H9 (cell line): ENCODE measurements around the gene DKKL1. TPM values are rescaled to one million over a fixed set of nuclear protein-coding genes. Genes with fewer than 3 reads are reported as not detected.

Source experiments
- DNase-seq: peaks from one replicate; pipeline ENCODE4 v3.0.0-alpha.2; 2017
- H2AFZ ChIP-seq: one replicate; pipeline ENCODE4 v1.6.1; 2013; ENCODE audit warnings: mild to moderate bottlenecking, low read length, control low read depth, moderate library complexity
- H2AK5ac ChIP-seq: 2 replicates; pipeline ENCODE4 v1.6.1; 2013; ENCODE audit warnings: low read length, control low read depth, mixed read lengths; ENCODE audit not compliant: insufficient read length
- H2BK120ac ChIP-seq: one replicate; pipeline ENCODE4 v1.6.1; 2013; ENCODE audit warnings: low read depth, mild to moderate bottlenecking, low read length, control low read depth, inconsistent platforms; ENCODE audit not compliant: poor library complexity, severe bottlenecking
- H2BK12ac ChIP-seq: 2 replicates; pipeline ENCODE4 v1.6.1; 2013; ENCODE audit warnings: low read length, control low read depth, mixed read lengths, low read depth; ENCODE audit not compliant: insufficient read length
- H2BK15ac ChIP-seq: 2 replicates; pipeline ENCODE4 v1.6.1; 2013; ENCODE audit warnings: low read depth, low read length, control low read depth
- H2BK20ac ChIP-seq: one replicate; pipeline ENCODE4 v1.6.1; 2013; ENCODE audit warnings: low read depth, mild to moderate bottlenecking, low read length, control low read depth, inconsistent platforms; ENCODE audit not compliant: poor library complexity, severe bottlenecking
- H2BK5ac ChIP-seq: 2 replicates; pipeline ENCODE4 v1.6.1; 2013; ENCODE audit warnings: low read length, control low read depth, mixed read lengths; ENCODE audit not compliant: insufficient read length
- H3K14ac ChIP-seq: 2 replicates; pipeline ENCODE4 v1.6.1; 2013; ENCODE audit warnings: low read length, control low read depth; ENCODE audit not compliant: insufficient read depth
- H3K18ac ChIP-seq: 2 replicates; pipeline ENCODE4 v1.6.1; 2013; ENCODE audit warnings: low read depth, mild to moderate bottlenecking, mixed read lengths, low read length, control low read depth; ENCODE audit not compliant: insufficient read length
- H3K23ac ChIP-seq: 2 replicates; pipeline ENCODE4 v1.6.1; 2013; ENCODE audit warnings: low read length, control low read depth, mixed read lengths, low read depth; ENCODE audit not compliant: insufficient read length
- H3K23me2 ChIP-seq: 2 replicates; pipeline ENCODE4 v1.6.1; 2013; ENCODE audit warnings: low read depth, mild to moderate bottlenecking, mixed read lengths, low read length, control low read depth; ENCODE audit not compliant: insufficient read length, poor library complexity, severe bottlenecking
- H3K27ac ChIP-seq: 2 replicates; pipeline ENCODE4 v1.5.1; 2013; ENCODE audit warnings: low read length, control low read depth, mixed read lengths, low read depth; ENCODE audit not compliant: insufficient read length
- H3K27me3 ChIP-seq: 2 replicates; pipeline ENCODE4 v1.6.1; 2013; ENCODE audit warnings: low read length, control low read depth, inconsistent platforms; ENCODE audit not compliant: insufficient read depth
- H3K4ac ChIP-seq: 2 replicates; pipeline ENCODE4 v1.6.1; 2013; ENCODE audit warnings: low read depth, mild to moderate bottlenecking, control low read depth, inconsistent platforms, low read length, moderate library complexity
- H3K4me1 ChIP-seq: 2 replicates; pipeline ENCODE4 v1.6.1; 2013; ENCODE audit warnings: low read length, control low read depth, inconsistent platforms; ENCODE audit not compliant: insufficient read depth
- H3K4me2 ChIP-seq: 2 replicates; pipeline ENCODE4 v1.6.1; 2013; ENCODE audit warnings: low read length, control low read depth, mixed read lengths; ENCODE audit not compliant: insufficient read length, insufficient read depth
- H3K56ac ChIP-seq: 2 replicates; pipeline ENCODE4 v1.6.1; 2013; ENCODE audit warnings: low read depth, mild to moderate bottlenecking, mixed read lengths, low read length, control low read depth; ENCODE audit not compliant: insufficient read length
- H3K79me1 ChIP-seq: 2 replicates; pipeline ENCODE4 v1.6.1; 2013; ENCODE audit warnings: low read depth, mild to moderate bottlenecking, moderate library complexity, low read length, control low read depth, inconsistent platforms; ENCODE audit not compliant: insufficient read depth, poor library complexity, severe bottlenecking
- H3K79me2 ChIP-seq: 2 replicates; pipeline ENCODE4 v1.6.1; 2013; ENCODE audit warnings: low read length, control low read depth, inconsistent platforms; ENCODE audit not compliant: insufficient read depth
- H3K9ac ChIP-seq: 2 replicates; pipeline ENCODE4 v1.6.1; 2013; ENCODE audit warnings: low read length, control low read depth, mixed read lengths; ENCODE audit not compliant: insufficient read length; ENCODE audit errors: extremely low read depth
- H3K9me3 ChIP-seq: one replicate; pipeline ENCODE4 v1.6.1; 2013; ENCODE audit warnings: low read depth, low read length, inconsistent platforms; ENCODE audit not compliant: control insufficient read depth
- H3T11ph ChIP-seq: one replicate; pipeline ENCODE4 v1.6.1; 2013; ENCODE audit warnings: mild to moderate bottlenecking, low read length, control low read depth, inconsistent platforms
- H4K20me1 ChIP-seq: one replicate; pipeline ENCODE4 v1.6.1; 2013; ENCODE audit not compliant: control insufficient read depth, insufficient read length, insufficient read depth
- H4K5ac ChIP-seq: 2 replicates; pipeline ENCODE4 v1.6.1; 2013; ENCODE audit warnings: low read depth, mild to moderate bottlenecking, mixed read lengths, low read length, control low read depth; ENCODE audit not compliant: insufficient read length
- H4K8ac ChIP-seq: replicated peaks from 2 replicates; pipeline ENCODE4 v1.6.1; 2013; ENCODE audit warnings: low read length, control low read depth, mixed read lengths, low read depth; ENCODE audit not compliant: insufficient read length
- H4K91ac ChIP-seq: 2 replicates; pipeline ENCODE4 v1.6.1; 2013; ENCODE audit warnings: low read depth, mild to moderate bottlenecking, moderate library complexity, mixed read lengths, low read length, control low read depth; ENCODE audit not compliant: insufficient read length
- H3K27ac Mint-ChIP-seq, 3 experiments: 2 replicates in 2 of 3; 3 replicates in 1 of 3; pipeline ENCODE4 v1.8.0; 2020 to 2021; ENCODE audit warnings: mixed read lengths in 3 of 3, mild to moderate bottlenecking in 1 of 3, moderate library complexity in 1 of 3
- H3K27me3 Mint-ChIP-seq: 2 replicates; pipeline ENCODE4 v1.8.0; 2021; ENCODE audit warnings: low read depth, mild to moderate bottlenecking, moderate library complexity, mixed read lengths
- H3K36me3 Mint-ChIP-seq, 3 experiments: 2 replicates in 2 of 3; 3 replicates in 1 of 3; pipeline ENCODE4 v1.8.0; 2020 to 2021; ENCODE audit warnings: low read depth in 3 of 3, mixed read lengths in 3 of 3; ENCODE audit not compliant: insufficient read depth in 1 of 3
- H3K4me1 Mint-ChIP-seq, 2 experiments: 2 replicates each; pipeline ENCODE4 v1.8.0; 2020; ENCODE audit warnings: mixed read lengths in 2 of 2
- H3K4me3 Mint-ChIP-seq, 2 experiments: 2 replicates in 1 of 2; 3 replicates in 1 of 2; pipeline ENCODE4 v1.8.0; 2020 to 2021; ENCODE audit warnings: mild to moderate bottlenecking in 2 of 2, mixed read lengths in 2 of 2, moderate library complexity in 1 of 2
- H3K9me3 Mint-ChIP-seq, 2 experiments: 2 replicates in 1 of 2; 3 replicates in 1 of 2; pipeline ENCODE4 v1.8.0; 2020; ENCODE audit warnings: mild to moderate bottlenecking in 2 of 2, mixed read lengths in 2 of 2, moderate library complexity in 1 of 2
- WGBS: extraction: QIAGEN DNeasy Blood & Tissue Kit; methylation state at CpG from one replicate; pipeline ENCODE4 v1.1.7; 2013; ENCODE audit warnings: missing lambda C conversion rate, low lambda C conversion rate, mixed read lengths; ENCODE audit not compliant: insufficient read length; ENCODE audit errors: extremely low coverage; 5-methylcytosine and 5-hydroxymethylcytosine counted together
- total RNA-seq: library from RNA; stranded (reverse); gene quantifications from 2 replicates; pipeline ENCODE4 v1.2.1, GENCODE V29; 2021
- TF ChIP-seq, protein P1 (sequence below): fragments of 200-600 bp; sonication (generic); conservative IDR thresholded peaks from 3 replicates; pipeline ENCODE4 v1.8.0; 2021; ENCODE audit warnings: antibody characterized with exemption, mild to moderate bottlenecking

DKKL1 gene
- total RNA-seq, 1 experiment from 2014 or later = 3.5 TPM

GRCh38 chr19:49362929-49363267, 779 bp upstream of the DKKL1 start:
- peaks cover 3% of the 10 kb centered on the region for H3K27me3 Mint-ChIP-seq
- no peak overlapping the region for H2BK12ac ChIP-seq
- no peak overlapping the region for H3K4me3 Mint-ChIP-seq
- H3K79me2 ChIP-seq = peaks cover 6% of the 10 kb centered on the region; the same call in 1 of the 2 replicates
- no peaks in the 10 kb centered on the region for H3K9me3 Mint-ChIP-seq
- H3K27ac Mint-ChIP-seq = no peak overlapping the region
- H3K4me2 ChIP-seq = peak overlapping the region; percentile 96
- TF ChIP-seq, protein P1, sequence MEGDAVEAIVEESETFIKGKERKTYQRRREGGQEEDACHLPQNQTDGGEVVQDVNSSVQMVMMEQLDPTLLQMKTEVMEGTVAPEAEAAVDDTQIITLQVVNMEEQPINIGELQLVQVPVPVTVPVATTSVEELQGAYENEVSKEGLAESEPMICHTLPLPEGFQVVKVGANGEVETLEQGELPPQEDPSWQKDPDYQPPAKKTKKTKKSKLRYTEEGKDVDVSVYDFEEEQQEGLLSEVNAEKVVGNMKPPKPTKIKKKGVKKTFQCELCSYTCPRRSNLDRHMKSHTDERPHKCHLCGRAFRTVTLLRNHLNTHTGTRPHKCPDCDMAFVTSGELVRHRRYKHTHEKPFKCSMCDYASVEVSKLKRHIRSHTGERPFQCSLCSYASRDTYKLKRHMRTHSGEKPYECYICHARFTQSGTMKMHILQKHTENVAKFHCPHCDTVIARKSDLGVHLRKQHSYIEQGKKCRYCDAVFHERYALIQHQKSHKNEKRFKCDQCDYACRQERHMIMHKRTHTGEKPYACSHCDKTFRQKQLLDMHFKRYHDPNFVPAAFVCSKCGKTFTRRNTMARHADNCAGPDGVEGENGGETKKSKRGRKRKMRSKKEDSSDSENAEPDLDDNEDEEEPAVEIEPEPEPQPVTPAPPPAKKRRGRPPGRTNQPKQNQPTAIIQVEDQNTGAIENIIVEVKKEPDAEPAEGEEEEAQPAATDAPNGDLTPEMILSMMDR = no peak
- no peaks in the 10 kb centered on the region; the same call in 1 of the 2 replicates for H3K4me1 ChIP-seq
- H2BK20ac ChIP-seq = no peak overlapping the region
- H4K5ac ChIP-seq = no peak overlapping the region
- H3K56ac ChIP-seq = no peak overlapping the region
- H3K23ac ChIP-seq = no peak overlapping the region
- no peak overlapping the region for H3K4ac ChIP-seq
- DNase-seq = no peak
- no peak overlapping the region for H2BK15ac ChIP-seq
- peak overlapping the region; percentile 59 for H3K9ac ChIP-seq
- H4K20me1 ChIP-seq = no peaks in the 10 kb centered on the region
- H3K27ac ChIP-seq = no peak overlapping the region
- H3K9me3 ChIP-seq = no peaks in the 10 kb centered on the region
- no peak overlapping the region for H2AK5ac ChIP-seq
- peaks cover 8% of the 10 kb centered on the region for H3K23me2 ChIP-seq
- 0 out of 2 replicates have a peak overlapping the region, but pooled peaks have one; percentile 71 for H3K14ac ChIP-seq
- no peak overlapping the region for H3T11ph ChIP-seq
- no CpG with 5 or more reads among the region's 14 CpGs for WGBS
- H2BK120ac ChIP-seq = no peak overlapping the region
- no peak overlapping the region for H4K91ac ChIP-seq
- H3K79me1 ChIP-seq = peaks cover 6% of the 10 kb centered on the region
- peaks cover 16 to 22% (median 17%) of the 10 kb centered on the region in 3 experiments; a peak in 6 of 7 replicates for H3K36me3 Mint-ChIP-seq
- H2AFZ ChIP-seq = no peak overlapping the region
- H3K27me3 ChIP-seq = no peaks in the 10 kb centered on the region
- peak overlapping the region; percentile 8 for H3K18ac ChIP-seq
- H3K4me1 Mint-ChIP-seq = peaks cover 4 to 17% of the 10 kb centered on the region in 2 experiments
- H2BK5ac ChIP-seq = no peak overlapping the region
- no peak overlapping the region for H4K8ac ChIP-seq
